ENCODE data around the gene SELE. TPM values are rescaled to one million over a fixed set of nuclear protein-coding genes. Genes with fewer than 3 reads are reported as not detected.

SELE gene
- total and polyA plus RNA-seq, 2 of the 8 experiments (the other 6 are each of a cell fraction or from before 2014, with no cell fraction given) = not detected

DNA sequence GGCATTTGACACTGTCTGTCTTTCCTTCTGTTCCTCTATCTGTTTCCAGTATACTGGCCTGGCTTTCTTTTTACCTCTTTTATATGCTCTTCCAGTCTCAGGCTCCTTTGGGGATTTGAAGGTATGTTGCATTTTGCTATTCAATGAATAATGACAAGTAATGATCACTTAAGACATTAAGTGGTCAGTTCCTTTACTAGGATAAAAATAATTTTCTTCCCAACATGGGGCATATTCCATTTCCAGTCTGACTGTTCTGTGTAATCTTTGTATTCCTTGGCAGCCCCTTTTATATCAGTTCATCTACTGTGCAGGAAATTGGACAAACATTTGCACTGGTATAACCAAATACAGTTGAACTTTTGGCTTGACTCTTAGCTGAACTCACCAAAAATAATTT lies 45.3 kb upstream of the SELE start:
- Histone ChIP-seq H3K36me3 (ENCODE audit: control insufficient read depth in 2 of 4, insufficient read depth in 4 of 4, low read length in 3 of 4) (no peaks in the 10 kb centered on the region), H3K14ac (ENCODE audit: insufficient read length) (no peak overlapping the region), H4K8ac (ENCODE audit: extremely low read depth, insufficient read depth, low read length) (no peak overlapping the region), H2BK15ac (ENCODE audit: low read length) (no peak overlapping the region), H2AK5ac (ENCODE audit: low read depth, low read length) (no peak overlapping the region), H3K9ac (replicated peaks in 1 of 4; ENCODE audit: extremely low read depth in 1 of 4, low read depth in 3 of 4, low read length in 3 of 4) (no peak overlapping the region), H3K27ac (ENCODE audit: low read depth, low read length) (no peak overlapping the region), H3K4me2 (ENCODE audit: insufficient read depth in 1 of 2, low read depth in 2 of 2, low read length in 2 of 2) (no peak overlapping the region), H3K79me2 (ENCODE audit: control insufficient read depth in 1 of 2, insufficient read depth in 2 of 2, low read length in 2 of 2) (no peaks in the 10 kb centered on the region), H3K23ac (ENCODE audit: insufficient read length) (no peak overlapping the region), H3K18ac (ENCODE audit: extremely low read depth, low read length) (no peak overlapping the region), H3K4ac (replicated peaks; ENCODE audit: insufficient read length, low read depth, low read length) (no peak overlapping the region), H4K91ac (replicated peaks; ENCODE audit: insufficient read length, low read length) (no peak overlapping the region), H2BK12ac (ENCODE audit: low read depth, low read length) (no peak overlapping the region), H2BK5ac (ENCODE audit: low read depth, low read length) (no peak overlapping the region), H3K27me3 (replicated peaks in 1 of 4; ENCODE audit: control insufficient read depth in 3 of 4, extremely low read depth in 1 of 4, insufficient read depth in 3 of 4, low read length in 3 of 4) (no peaks in the 10 kb centered on the region), H4K5ac (ENCODE audit: insufficient read length, low read depth, low read length) (no peak overlapping the region), H2BK120ac (replicated peaks; ENCODE audit: low read depth, low read length) (no peak overlapping the region), H3K9me3 (ENCODE audit: insufficient read depth in 2 of 2, low read depth in 1 of 2, low read length in 1 of 2) (no peaks in the 10 kb centered on the region), H3K23me2 (ENCODE audit: low read depth, low read length) (no peaks in the 10 kb centered on the region), H3K79me1 (ENCODE audit: low read depth, low read length) (no peaks in the 10 kb centered on the region), H3K4me1 (replicated peaks in 1 of 4; ENCODE audit: control insufficient read depth in 3 of 4, insufficient read depth in 4 of 4, low read length in 3 of 4) (peaks cover 0 to 18% (median 8%) of the 10 kb centered on the region in 4 experiments; a peak in 5 of 7 replicates), H3K4me3 (ENCODE audit: extremely low read depth in 1 of 4, insufficient read depth in 2 of 4, low read depth in 3 of 4, low read length in 4 of 4) (no peak overlapping the region), H2AFZ (ENCODE audit: low read length) (no peak overlapping the region), H3K56ac (replicated peaks; ENCODE audit: insufficient read length, low read depth, low read length) (no peak overlapping the region), H2BK20ac (ENCODE audit: low read length) (no peak overlapping the region), H4K20me1 (replicated peaks in 1 of 2; ENCODE audit: control insufficient read depth in 1 of 2, insufficient read depth in 2 of 2, low read length in 2 of 2) (no peaks in the 10 kb centered on the region)
- DNase-seq (ENCODE audit: low read depth in 1 of 2, low spot score in 2 of 2) = no peak
- ChIA-PET CTCF (ENCODE audit: partially characterized antibody) (interaction anchor here (0.7 kb wide), 1 partner anchor 14 kb away, joined by 3 read pairs; no protein-coding TSS in a partner anchor), POLR2A (ENCODE audit: partially characterized antibody) (interaction anchor here (1.0 kb wide), 1 partner anchor 16 kb away, joined by 5 read pairs; the partner anchor contains the start of gene METTL18)
- no peak for FAIRE-seq
- TF ChIP-seq BCL11A (IDR thresholded peaks at IDR 0.05; ENCODE audit: low read depth in 2 of 2, low read length in 2 of 2) = no peak
- TF ChIP-seq TAF1 (IDR thresholded peaks at IDR 0.05; ENCODE audit: low read depth, low read length) = no peak
- TF ChIP-seq, protein P1, sequence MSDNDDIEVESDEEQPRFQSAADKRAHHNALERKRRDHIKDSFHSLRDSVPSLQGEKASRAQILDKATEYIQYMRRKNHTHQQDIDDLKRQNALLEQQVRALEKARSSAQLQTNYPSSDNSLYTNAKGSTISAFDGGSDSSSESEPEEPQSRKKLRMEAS (IDR thresholded peaks at IDR 0.05) = no peak
- no peak for TF ChIP-seq ASH2L (IDR thresholded peaks at IDR 0.05; ENCODE audit: low read length)
- no peak for TF ChIP-seq HDAC2 (IDR thresholded peaks at IDR 0.05; ENCODE audit: borderline replicate concordance in 1 of 2, low read depth in 2 of 2, low read length in 2 of 2)
- TF ChIP-seq HDAC6 (IDR thresholded peaks at IDR 0.05; ENCODE audit: low read depth, low read length) = no peak
- no peak for TF ChIP-seq GTF2F1 (IDR thresholded peaks at IDR 0.05; ENCODE audit: borderline replicate concordance, low read depth, low read length)
- TF ChIP-seq CHD1 (IDR thresholded peaks at IDR 0.05; ENCODE audit: low read depth, low read length) = no peak
- no peak for TF ChIP-seq KDM1A (IDR thresholded peaks at IDR 0.05; ENCODE audit: borderline replicate concordance, low read length)
- no peak for TF ChIP-seq TBP (IDR thresholded peaks at IDR 0.05; ENCODE audit: low read depth, low read length)
- TF ChIP-seq MAFK (IDR thresholded peaks at IDR 0.05; ENCODE audit: low read depth, low read length) = no peak
- no peak for TF ChIP-seq CTCF (IDR thresholded peaks at IDR 0.05; ENCODE audit: control extremely low read depth in 1 of 3, insufficient read depth in 1 of 3, low read depth in 1 of 3, low read length in 3 of 3)
- TF ChIP-seq CBX8 (IDR thresholded peaks at IDR 0.05; ENCODE audit: borderline replicate concordance, low read depth, low read length) = no peak
